Caco-2 (cell line): ENCODE measurements around the gene C4orf50. TPM values are rescaled to one million over a fixed set of nuclear protein-coding genes. Genes with fewer than 3 reads are reported as not detected.

Experiments used
- BruUV-seq: library from RNA; stranded (reverse); fragments of 400-500 nt; replicated peaks from 2 replicates; lab custom pipeline; 2021; lab: Mats Ljungman, UMichigan
- CTCF ChIA-PET: fragments of 300-600 bp; sonication (Branson Sonifier 250); formaldehyde crosslinking; loops from one replicate; lab custom pipeline; 2022; ENCODE audit warnings: antibody characterized with exemption; lab: Charles Lee
- POLR2A ChIA-PET: fragments of 300-600 bp; sonication (Branson Sonifier 250); formaldehyde crosslinking; loops from one replicate; lab custom pipeline; 2022; ENCODE audit warnings: antibody characterized with exemption; lab: Charles Lee
- DNase-seq, 2 experiments: peaks; one replicate each; pipeline versions ENCODE4 v3.0.0 to v3.0.0-alpha.2; 2020 to 2022
- H3K27me3 ChIP-seq: replicated peaks from 2 replicates; pipeline ENCODE4 v1.6.0; 2011; ENCODE audit warnings: low read length; ENCODE audit not compliant: control insufficient read depth, insufficient read depth
- H3K36me3 ChIP-seq: 2 replicates; pipeline ENCODE4 v1.5.1; 2011; ENCODE audit warnings: low read length; ENCODE audit not compliant: control insufficient read depth, insufficient read depth
- H3K4me1 ChIP-seq: fragments of 250-450 bp; sonication (Bioruptor Pico); 2 replicates; pipeline ENCODE4 v1.5.1; 2020; ENCODE audit warnings: mild to moderate bottlenecking
- H3K4me3 ChIP-seq: 2 replicates; pipeline ENCODE4 v1.5.1; 2011; ENCODE audit warnings: low read depth, mild to moderate bottlenecking, control low read depth, low read length
- H3K9me3 ChIP-seq: fragments of 250-450 bp; sonication (Bioruptor Pico); 2 replicates; pipeline ENCODE4 v1.5.1; 2020; ENCODE audit warnings: mild to moderate bottlenecking, moderate library complexity
- H3K27ac Mint-ChIP-seq: one replicate; pipeline ENCODE4 v1.8.0; 2022; ENCODE audit warnings: mixed read lengths; ENCODE audit not compliant: unreplicated experiment
- H3K27me3 Mint-ChIP-seq: one replicate; pipeline ENCODE4 v1.8.0; 2022; ENCODE audit warnings: mixed read lengths; ENCODE audit not compliant: insufficient read depth, unreplicated experiment
- H3K36me3 Mint-ChIP-seq: one replicate; pipeline ENCODE4 v1.8.0; 2022; ENCODE audit warnings: mild to moderate bottlenecking, mixed read lengths; ENCODE audit not compliant: insufficient read depth, unreplicated experiment
- H3K4me1 Mint-ChIP-seq: one replicate; pipeline ENCODE4 v1.8.0; 2022; ENCODE audit warnings: low read depth, mixed read lengths; ENCODE audit not compliant: unreplicated experiment
- H3K4me3 Mint-ChIP-seq: one replicate; pipeline ENCODE4 v1.8.0; 2022; ENCODE audit warnings: mild to moderate bottlenecking, moderate library complexity, mixed read lengths; ENCODE audit not compliant: unreplicated experiment
- H3K9me3 Mint-ChIP-seq: one replicate; pipeline ENCODE4 v1.8.0; 2022; ENCODE audit warnings: mixed read lengths; ENCODE audit not compliant: unreplicated experiment
- intact Hi-C: fragments of 100-400 bp; cut with micrococcal nuclease; formaldehyde crosslinking; loops from one replicate; pipeline ENCODE4 v1.10.0; 2022; ENCODE audit not compliant: unreplicated experiment
- total RNA-seq: library from RNA; stranded (reverse); gene quantifications from 2 replicates; pipeline ENCODE4 v1.2.3, GENCODE V29; 2022
- TF ChIP-seq, protein P1 (sequence below), 2 experiments: fragments of 200-600 bp in 1 of 2; IDR thresholded peaks; 1 replicate in 1 of 2; 2 replicates in 1 of 2; pipeline versions ENCODE4 v1.5.1 to v1.8.0; 2011 to 2022; ENCODE audit warnings: antibody characterized with exemption in 1 of 2, control low read depth in 1 of 2, inconsistent platforms in 1 of 2, low read depth in 1 of 2, low read length in 1 of 2, mild to moderate bottlenecking in 1 of 2, moderate library complexity in 1 of 2; ENCODE audit not compliant: insufficient read depth in 1 of 2, severe bottlenecking in 1 of 2, unreplicated experiment in 1 of 2

The C4orf50 gene
- total RNA-seq, 1 experiment from 2014 or later, result not detected

DNA sequence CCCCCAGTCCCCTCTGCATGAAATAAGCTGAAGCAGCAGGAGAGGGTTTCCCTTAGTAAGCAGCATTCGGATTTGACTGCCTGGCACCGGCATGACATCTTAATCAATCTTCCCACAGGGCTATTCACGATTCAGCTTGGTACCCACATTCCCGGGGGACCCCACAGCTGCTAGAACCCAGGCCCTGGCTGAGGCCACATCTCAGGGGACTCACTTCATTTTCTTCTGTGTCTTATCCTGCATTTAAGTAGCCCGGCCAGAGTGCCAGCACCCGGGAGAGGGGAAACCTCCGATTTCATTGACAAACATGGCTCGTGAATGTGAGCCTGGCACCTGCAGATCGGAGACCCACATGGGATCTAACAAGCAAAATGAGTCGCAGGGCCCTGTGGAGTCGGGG is 73.1 kb downstream of the C4orf50 start:
- TF ChIP-seq, protein P1, sequence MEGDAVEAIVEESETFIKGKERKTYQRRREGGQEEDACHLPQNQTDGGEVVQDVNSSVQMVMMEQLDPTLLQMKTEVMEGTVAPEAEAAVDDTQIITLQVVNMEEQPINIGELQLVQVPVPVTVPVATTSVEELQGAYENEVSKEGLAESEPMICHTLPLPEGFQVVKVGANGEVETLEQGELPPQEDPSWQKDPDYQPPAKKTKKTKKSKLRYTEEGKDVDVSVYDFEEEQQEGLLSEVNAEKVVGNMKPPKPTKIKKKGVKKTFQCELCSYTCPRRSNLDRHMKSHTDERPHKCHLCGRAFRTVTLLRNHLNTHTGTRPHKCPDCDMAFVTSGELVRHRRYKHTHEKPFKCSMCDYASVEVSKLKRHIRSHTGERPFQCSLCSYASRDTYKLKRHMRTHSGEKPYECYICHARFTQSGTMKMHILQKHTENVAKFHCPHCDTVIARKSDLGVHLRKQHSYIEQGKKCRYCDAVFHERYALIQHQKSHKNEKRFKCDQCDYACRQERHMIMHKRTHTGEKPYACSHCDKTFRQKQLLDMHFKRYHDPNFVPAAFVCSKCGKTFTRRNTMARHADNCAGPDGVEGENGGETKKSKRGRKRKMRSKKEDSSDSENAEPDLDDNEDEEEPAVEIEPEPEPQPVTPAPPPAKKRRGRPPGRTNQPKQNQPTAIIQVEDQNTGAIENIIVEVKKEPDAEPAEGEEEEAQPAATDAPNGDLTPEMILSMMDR (IDR thresholded peaks at IDR 0.05; ENCODE audit: insufficient read depth in 1 of 2, low read depth in 1 of 2, low read length in 1 of 2, severe bottlenecking in 1 of 2, unreplicated experiment in 1 of 2), result no peak
- Mint-ChIP-seq H3K9me3 (peaks cover 15% of the 10 kb centered on the region), H3K4me3 (no peak overlapping the region), H3K27ac (no peak overlapping the region), H3K36me3 (no peaks in the 10 kb centered on the region), H3K4me1 (no peaks in the 10 kb centered on the region), H3K27me3 (peaks cover 7% of the 10 kb centered on the region)
- H3K4me3 ChIP-seq, result no peak overlapping the region
- H3K9me3 ChIP-seq, result 0 out of 2 replicates have a peak, but pooled peaks cover 3% of the 10 kb centered on the region
- H3K36me3 ChIP-seq, result no peaks in the 10 kb centered on the region
- CTCF ChIA-PET, result no interaction called here
- no peak for DNase-seq
- POLR2A ChIA-PET, result no interaction called here
- no peaks in the 10 kb centered on the region for H3K4me1 ChIP-seq
- H3K27me3 ChIP-seq, result no peaks in the 10 kb centered on the region
- no TSS peak for BruUV-seq
- intact Hi-C loops, result no loop called here

DNA sequence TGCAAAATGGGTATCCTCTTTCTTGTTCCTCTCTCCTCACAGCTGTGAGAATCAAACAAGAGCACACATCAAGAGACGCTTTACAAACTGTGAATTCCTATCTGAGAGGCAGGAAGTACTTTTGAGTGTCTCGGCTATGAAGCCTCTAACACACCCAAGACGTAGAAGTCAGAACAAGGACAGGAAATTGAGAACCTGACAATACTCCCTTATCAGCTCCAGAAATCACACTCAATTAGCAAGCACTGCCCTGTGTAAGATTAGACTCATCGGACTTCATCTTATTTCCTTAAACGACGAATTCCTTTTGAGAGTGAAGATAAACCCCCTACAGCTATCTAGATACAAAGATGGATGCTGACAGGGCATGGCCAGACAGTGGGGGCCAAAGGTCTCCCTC is 74.7 kb downstream of the C4orf50 start:
- TF ChIP-seq, protein P1 (IDR thresholded peaks at IDR 0.05; ENCODE audit: insufficient read depth in 1 of 2, low read depth in 1 of 2, low read length in 1 of 2, severe bottlenecking in 1 of 2, unreplicated experiment in 1 of 2), result no peak
- Mint-ChIP-seq H3K4me3 (no peak overlapping the region), H3K27ac (no peak overlapping the region), H3K9me3 (peaks cover 18% of the 10 kb centered on the region), H3K27me3 (peaks cover 3% of the 10 kb centered on the region), H3K36me3 (no peaks in the 10 kb centered on the region), H3K4me1 (no peaks in the 10 kb centered on the region)
- CTCF ChIA-PET, result no interaction called here
- POLR2A ChIA-PET, result no interaction called here
- BruUV-seq, result no TSS peak
- no peak overlapping the region for H3K4me3 ChIP-seq
- H3K27me3 ChIP-seq, result no peaks in the 10 kb centered on the region
- intact Hi-C loops, result no loop called here
- 0 out of 2 replicates have a peak, but pooled peaks cover 4% of the 10 kb centered on the region for H3K9me3 ChIP-seq
- no peaks in the 10 kb centered on the region for H3K36me3 ChIP-seq
- DNase-seq, result no peak
- no peaks in the 10 kb centered on the region for H3K4me1 ChIP-seq

DNA sequence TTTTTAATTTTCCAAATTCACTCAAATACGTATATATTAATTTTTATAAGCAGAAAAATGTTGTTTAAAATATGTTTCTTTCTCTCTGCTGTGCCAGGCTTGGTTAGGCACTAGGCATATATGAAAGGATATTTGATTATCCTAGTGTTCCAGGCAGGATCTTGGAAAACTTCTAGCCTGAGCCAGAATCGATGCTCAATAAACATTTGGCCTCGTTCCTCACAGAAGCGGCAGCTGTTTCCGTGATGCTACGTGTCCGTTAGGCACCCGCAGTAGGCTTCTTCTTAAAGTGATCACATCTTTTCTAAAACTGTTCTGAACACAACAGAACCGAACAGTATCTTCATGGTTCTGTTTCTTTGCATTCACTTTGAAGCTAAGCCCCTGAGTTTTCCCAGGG is 75.3 kb downstream of the C4orf50 start:
- Mint-ChIP-seq H3K27me3 (peaks cover under 1% of the 10 kb centered on the region), H3K27ac (no peak overlapping the region), H3K4me3 (no peak overlapping the region), H3K9me3 (peaks cover 18% of the 10 kb centered on the region), H3K36me3 (no peaks in the 10 kb centered on the region), H3K4me1 (no peaks in the 10 kb centered on the region)
- TF ChIP-seq, protein P1 (IDR thresholded peaks at IDR 0.05; ENCODE audit: insufficient read depth in 1 of 2, low read depth in 1 of 2, low read length in 1 of 2, severe bottlenecking in 1 of 2, unreplicated experiment in 1 of 2), result no peak
- Histone ChIP-seq H3K9me3 (0 out of 2 replicates have a peak, but pooled peaks cover 4% of the 10 kb centered on the region), H3K27me3 (no peaks in the 10 kb centered on the region), H3K36me3 (no peaks in the 10 kb centered on the region), H3K4me3 (no peak overlapping the region), H3K4me1 (no peaks in the 10 kb centered on the region)
- POLR2A ChIA-PET, result no interaction called here
- DNase-seq, result no peak
- BruUV-seq, result no TSS peak
- intact Hi-C loops, result no loop called here
- CTCF ChIA-PET, result no interaction called here
